GM12875 (cell line): ENCODE results near the gene ATP6V1G1.

Experiments used
- H3K4me3 ChIP-seq: one replicate; pipeline ENCODE4 v1.5.1; 2011; ENCODE audit warnings: low read depth, low read length, control low read depth
- TF ChIP-seq, protein P1 (sequence below): IDR thresholded peaks from 2 replicates; pipeline ENCODE4 v1.5.1; 2011; ENCODE audit warnings: low read depth, mild to moderate bottlenecking, control low read depth, inconsistent platforms, low read length, moderate library complexity, borderline replicate concordance; ENCODE audit not compliant: insufficient read depth

The ATP6V1G1 gene

DNA sequence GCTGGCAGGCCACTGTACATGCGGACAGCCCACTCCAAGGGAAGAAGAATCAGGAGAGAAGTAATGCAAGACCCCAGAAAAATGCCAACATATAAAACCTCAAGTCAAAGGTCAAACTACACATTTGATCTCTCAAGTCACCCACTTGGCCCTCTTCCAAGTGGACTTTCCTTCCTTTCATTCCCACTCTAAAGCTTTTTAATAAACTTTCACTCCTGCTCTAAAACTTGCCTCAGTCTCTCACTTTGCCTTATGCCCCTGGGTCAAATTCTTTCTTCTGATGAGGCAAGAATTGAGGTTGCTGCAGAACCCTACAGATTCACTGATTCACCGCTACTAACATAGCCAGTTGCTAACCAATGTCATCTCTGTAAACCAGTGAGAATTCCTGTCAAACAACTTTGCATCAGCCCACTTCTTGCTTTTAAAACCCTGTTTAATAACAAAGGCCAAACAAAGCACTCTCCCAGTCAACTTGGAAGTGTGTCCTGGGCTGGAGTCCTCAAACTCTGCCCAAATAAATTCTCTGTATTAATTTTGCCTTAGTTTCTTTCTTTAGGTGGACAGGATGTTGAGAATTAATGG is 6.9 kb upstream of the ATP6V1G1 start:
- no peak overlapping the region for H3K4me3 ChIP-seq
- TF ChIP-seq, protein P1, sequence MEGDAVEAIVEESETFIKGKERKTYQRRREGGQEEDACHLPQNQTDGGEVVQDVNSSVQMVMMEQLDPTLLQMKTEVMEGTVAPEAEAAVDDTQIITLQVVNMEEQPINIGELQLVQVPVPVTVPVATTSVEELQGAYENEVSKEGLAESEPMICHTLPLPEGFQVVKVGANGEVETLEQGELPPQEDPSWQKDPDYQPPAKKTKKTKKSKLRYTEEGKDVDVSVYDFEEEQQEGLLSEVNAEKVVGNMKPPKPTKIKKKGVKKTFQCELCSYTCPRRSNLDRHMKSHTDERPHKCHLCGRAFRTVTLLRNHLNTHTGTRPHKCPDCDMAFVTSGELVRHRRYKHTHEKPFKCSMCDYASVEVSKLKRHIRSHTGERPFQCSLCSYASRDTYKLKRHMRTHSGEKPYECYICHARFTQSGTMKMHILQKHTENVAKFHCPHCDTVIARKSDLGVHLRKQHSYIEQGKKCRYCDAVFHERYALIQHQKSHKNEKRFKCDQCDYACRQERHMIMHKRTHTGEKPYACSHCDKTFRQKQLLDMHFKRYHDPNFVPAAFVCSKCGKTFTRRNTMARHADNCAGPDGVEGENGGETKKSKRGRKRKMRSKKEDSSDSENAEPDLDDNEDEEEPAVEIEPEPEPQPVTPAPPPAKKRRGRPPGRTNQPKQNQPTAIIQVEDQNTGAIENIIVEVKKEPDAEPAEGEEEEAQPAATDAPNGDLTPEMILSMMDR = no peak

DNA sequence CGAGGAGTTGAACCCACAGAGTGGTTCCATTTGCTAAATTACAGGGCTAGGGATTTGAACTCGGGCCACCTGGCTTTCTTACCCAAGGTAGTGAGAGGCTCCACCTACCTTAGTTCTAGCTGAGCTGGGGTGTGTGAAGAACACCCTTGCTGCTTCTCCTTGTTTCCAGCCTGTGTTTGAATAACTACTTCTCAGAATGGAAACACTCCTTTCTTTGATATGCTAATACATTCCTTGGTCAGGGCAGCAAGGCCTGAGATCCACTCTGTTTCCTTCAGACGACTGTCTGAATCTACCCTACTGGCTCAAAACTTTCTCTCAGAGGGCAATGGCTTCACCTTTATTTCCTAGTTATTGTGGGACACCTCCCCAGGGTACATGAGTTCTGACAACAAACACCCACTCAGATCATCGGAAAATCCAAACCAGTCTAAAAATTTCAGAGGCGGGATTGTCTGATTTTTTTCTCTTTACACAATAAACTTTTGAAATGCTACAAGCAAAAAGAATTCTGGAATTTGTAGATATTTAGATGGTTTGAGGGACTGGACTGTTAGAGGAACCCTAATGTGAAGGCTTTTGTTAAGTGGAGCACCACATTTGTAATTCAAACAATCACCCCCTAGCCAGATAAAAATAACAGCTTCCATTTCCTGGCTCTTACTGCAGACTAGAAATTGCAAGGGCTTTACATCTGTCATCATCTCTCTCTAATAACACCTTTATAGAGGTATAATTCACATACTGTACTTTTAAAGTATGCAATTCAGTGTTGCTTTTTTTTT is 4.0 kb upstream of the ATP6V1G1 start:
- no peak overlapping the region for H3K4me3 ChIP-seq
- TF ChIP-seq, protein P1 = no peak

DNA sequence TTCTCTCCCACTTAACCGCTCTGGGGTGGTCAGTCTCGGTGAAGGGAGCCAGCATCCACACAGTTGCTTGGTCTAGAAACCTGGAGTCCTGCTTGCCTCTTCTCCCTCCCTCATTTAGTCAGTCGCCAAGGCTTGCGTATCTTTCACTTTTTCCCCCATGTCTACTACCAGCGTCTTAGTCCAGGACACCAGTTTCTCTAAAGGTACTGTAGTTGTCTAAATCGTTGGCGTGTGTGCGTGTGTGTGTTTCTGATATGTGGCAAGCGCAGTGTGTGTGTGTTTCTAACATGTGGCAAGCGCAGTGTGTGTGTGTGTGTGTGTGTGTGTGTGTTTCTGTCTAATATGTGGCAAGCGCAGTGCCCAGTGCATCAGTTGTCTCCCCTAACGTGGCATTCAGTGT is 641 bp downstream of the ATP6V1G1 start:
- TF ChIP-seq, protein P1 = no peak

DNA sequence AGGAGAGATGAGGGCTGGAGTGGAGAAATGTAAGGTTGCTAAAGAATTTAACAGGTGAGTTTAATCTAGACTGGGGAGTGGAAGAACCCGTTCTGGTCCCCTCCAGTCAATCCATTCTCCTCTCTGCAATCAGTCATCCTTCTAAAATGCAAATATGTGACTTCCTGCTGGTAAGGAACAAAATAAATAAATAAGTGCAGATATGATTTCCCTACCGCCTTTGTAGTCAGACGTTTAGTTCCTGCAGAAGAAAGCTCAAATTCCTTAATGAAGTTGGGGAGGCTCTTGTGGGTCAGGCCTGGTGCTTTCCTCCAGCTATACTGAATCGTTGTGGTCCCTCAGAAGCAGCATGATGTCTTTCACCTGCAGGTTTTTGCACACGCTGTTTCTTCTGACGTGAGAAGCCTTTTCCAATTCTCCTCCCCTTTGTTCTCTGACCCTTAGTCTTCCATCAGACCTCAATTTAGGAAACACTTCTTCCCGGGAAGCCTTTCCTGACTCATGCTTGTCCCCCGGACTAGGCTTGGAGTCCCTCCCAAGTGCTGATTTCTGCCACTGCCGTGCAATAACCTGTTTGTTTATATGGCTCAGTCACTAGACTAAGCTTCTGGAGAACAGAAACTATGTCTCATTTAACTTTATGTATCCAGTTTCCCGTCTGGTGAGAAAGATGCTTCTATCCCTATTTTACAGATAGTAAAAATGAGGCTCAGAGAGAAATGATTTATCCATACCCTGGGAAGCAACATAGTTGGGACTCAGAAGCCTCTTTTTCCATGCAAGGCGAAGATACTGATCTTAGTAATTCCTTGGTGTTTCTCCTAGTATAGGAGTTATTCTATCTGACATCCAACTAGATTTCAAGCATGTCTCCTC is 1.3 kb downstream of the ATP6V1G1 start:
- TF ChIP-seq, protein P1 = no peak
- peak overlapping the region; percentile 89 for H3K4me3 ChIP-seq

More for the DNA sequence above, 641 bp downstream of the ATP6V1G1 start:
- peak overlapping the region; percentile 89 for H3K4me3 ChIP-seq

DNA sequence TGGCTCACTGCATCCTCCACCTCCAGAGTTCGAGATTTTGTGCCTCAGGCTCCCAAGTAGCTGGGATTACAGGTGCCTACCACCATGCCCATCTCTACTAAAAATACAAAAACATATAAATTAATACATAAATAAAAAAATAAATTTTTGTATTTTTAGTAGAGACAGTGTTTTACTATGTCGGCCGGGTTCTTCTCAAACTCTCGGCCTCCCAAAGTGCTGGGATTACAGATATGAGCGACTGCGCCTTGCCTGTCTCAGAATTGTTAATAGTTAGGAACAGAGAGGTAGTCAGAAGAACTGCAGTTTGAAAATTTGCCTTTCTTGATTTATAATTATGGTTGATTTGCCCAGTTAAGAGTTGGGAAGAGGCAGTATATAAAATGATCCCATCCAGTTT is 2.8 kb downstream of the ATP6V1G1 start:
- TF ChIP-seq, protein P1 = no peak
- no peak overlapping the region for H3K4me3 ChIP-seq

DNA sequence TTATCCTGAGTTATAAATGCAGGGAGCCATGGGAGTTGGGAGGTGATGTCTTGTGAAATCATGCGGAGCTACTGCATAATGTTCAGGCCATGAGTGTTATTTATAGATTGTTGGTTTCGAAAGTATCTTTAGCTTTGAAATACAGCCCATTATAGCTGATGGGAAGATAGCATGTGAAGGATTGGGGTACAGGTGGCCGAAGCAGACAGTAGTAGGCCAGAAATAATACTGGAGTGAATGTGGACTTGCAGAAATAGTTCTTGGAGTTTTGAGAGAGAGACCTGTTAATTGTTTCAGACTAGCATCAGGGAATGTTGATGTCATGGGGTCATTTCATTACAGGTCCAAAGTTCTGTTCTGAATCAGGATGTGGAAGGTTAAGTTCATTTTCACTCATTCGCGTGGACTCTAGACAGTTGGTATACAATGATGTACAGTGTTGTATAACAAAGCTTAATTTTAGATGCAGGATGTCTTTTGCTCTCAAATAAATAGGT is 3.8 kb downstream of the ATP6V1G1 start:
- TF ChIP-seq, protein P1 = no peak
- no peak overlapping the region for H3K4me3 ChIP-seq

DNA sequence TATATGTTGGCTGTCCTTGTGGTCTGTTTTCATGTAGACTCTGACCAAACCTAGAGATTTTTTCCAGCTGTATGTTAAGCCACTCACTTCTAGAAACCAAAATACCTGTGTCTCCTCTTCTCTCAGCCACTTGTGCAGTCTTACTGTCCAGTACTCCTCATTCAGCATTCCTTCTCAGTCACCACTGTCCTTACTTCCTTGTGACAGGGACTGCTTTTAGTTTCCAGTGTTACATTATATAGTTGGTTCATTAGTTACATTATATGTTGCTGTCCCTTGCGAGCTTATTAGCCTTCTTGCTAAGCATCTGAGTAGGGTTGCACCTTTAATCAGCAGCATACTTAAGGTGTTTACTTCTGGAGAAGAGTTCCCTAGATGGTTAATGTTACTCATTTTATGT is 4.3 kb downstream of the ATP6V1G1 start:
- TF ChIP-seq, protein P1 = no peak
- no peak overlapping the region for H3K4me3 ChIP-seq
